ENCODE data around the gene IL3.
"Not testable (repeated sequence)": the region's sequence is repeated elsewhere in the genome, so short reads cannot be mapped to it uniquely, and the experiment has no call there.

DNA sequence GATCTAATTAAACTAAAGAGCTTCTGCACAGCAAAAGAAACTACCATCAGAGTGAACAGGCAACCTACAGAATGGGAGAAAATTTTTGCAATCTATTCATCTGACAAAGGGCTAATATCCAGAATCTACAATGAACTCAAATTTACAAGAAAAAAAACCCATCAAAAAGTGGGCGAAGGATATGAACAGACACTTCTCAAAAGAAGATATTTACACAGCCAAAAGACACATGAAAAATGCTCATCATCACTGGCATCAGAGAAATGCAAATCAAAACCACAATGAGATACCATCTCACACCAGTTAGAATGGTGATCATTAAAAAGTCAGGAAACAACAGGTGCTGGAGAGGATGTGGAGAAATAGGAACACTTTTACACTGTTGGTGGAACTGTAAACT, 48.0 kb downstream of the IL3 start:
- TF ChIP-seq, protein P1, sequence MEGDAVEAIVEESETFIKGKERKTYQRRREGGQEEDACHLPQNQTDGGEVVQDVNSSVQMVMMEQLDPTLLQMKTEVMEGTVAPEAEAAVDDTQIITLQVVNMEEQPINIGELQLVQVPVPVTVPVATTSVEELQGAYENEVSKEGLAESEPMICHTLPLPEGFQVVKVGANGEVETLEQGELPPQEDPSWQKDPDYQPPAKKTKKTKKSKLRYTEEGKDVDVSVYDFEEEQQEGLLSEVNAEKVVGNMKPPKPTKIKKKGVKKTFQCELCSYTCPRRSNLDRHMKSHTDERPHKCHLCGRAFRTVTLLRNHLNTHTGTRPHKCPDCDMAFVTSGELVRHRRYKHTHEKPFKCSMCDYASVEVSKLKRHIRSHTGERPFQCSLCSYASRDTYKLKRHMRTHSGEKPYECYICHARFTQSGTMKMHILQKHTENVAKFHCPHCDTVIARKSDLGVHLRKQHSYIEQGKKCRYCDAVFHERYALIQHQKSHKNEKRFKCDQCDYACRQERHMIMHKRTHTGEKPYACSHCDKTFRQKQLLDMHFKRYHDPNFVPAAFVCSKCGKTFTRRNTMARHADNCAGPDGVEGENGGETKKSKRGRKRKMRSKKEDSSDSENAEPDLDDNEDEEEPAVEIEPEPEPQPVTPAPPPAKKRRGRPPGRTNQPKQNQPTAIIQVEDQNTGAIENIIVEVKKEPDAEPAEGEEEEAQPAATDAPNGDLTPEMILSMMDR (IDR thresholded peaks at IDR 0.05), result not testable (repeated sequence)
- TF ChIP-seq EZH2 (IDR thresholded peaks at IDR 0.05; ENCODE audit: borderline replicate concordance, insufficient read depth, low read depth, low read length, poor library complexity, severe bottlenecking), result not testable (repeated sequence)

All from B cell (primary cell).